Gastrocnemius medialis (tissue), 4 donors: ENCODE measurements around the gene CARD6.

Experiments
- CTCF ChIP-seq, 5 experiments: fragments of 450-650 bp in 3 of 5; fragments of 200-600 bp in 2 of 5; sonication (generic) in 2 of 5; IDR thresholded peaks in 4 of 5; conservative IDR thresholded peaks in 1 of 5; 1 replicate in 4 of 5; 2 replicates in 1 of 5; pipeline ENCODE4 v1.5.1; 2016 to 2019; ENCODE audit warnings: antibody characterized with exemption in 5 of 5, mild to moderate bottlenecking in 3 of 5, moderate library complexity in 3 of 5
- POLR2A ChIP-seq, 2 donors: fragments of 450-650 bp; IDR thresholded peaks; one replicate each; pipeline ENCODE4 v1.6.1; 2017; ENCODE audit warnings: antibody characterized with exemption in 2 of 2, mild to moderate bottlenecking in 2 of 2, moderate library complexity in 2 of 2

DNA sequence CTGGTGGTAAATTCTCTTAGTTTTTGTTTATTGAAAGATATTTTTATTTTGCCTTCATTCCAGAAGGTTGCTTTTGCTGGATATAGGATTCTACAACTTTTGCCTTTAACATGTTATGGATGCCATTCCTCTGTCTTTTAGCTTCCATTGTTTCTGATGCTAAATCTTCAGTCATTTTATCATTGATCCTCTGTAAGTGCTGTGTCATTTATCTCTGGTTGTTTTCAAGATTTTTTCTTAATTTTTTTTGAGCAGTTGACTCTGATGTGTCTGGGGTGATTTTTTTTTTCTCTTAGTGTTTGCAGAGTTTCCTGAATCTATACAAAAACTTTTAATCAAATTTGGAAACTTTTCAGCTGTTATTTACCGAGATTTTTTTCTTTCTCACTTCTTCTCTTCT, 6.4 kb downstream of the CARD6 start:
- TF ChIP-seq CTCF (IDR thresholded peaks at IDR 0.05 in 4 of 5, conservative IDR thresholded peaks at IDR 0.05 in 1 of 5) (no peak), POLR2A (IDR thresholded peaks at IDR 0.05) (no peak)
